Mucosa of descending colon (tissue), 3 donors: ENCODE measurements around the gene IL36G. TPM values are rescaled to one million over a fixed set of nuclear protein-coding genes. Genes with fewer than 3 reads are reported as not detected.

ENCODE experiments used
- ATAC-seq: fragments of 200-7000 bp; cut with Tn5 transposase; one replicate; pipeline ENCODE4 v1.9.1; 2020; ENCODE audit warnings: mild to moderate bottlenecking, moderate library complexity
- DNase-seq, 3 donors: peaks; one replicate each; pipeline ENCODE4 v3.0.0-alpha.2; 2020
- H3K36me3 ChIP-seq: fragments of 200-600 bp; one replicate; pipeline ENCODE4 v1.8.0; 2021; ENCODE audit warnings: low read depth, mild to moderate bottlenecking
- H3K4me1 ChIP-seq: fragments of 200-600 bp; one replicate; pipeline ENCODE4 v1.8.0; 2021; ENCODE audit warnings: low read depth, mild to moderate bottlenecking
- H3K4me3 ChIP-seq: fragments of 200-600 bp; one replicate; pipeline ENCODE4 v1.8.0; 2021; ENCODE audit warnings: mild to moderate bottlenecking
- H3K9me3 ChIP-seq: fragments of 200-600 bp; one replicate; pipeline ENCODE4 v1.8.0; 2021; ENCODE audit warnings: mild to moderate bottlenecking
- CTCF ChIP-seq: fragments of 200-600 bp; IDR thresholded peaks from one replicate; pipeline ENCODE4 v1.8.0; 2022; ENCODE audit warnings: antibody characterized with exemption, mild to moderate bottlenecking
- intact Hi-C, 2 donors: fragments of 100-400 bp; cut with DNase I in 1 of 2; cut with micrococcal nuclease in 1 of 2; formaldehyde crosslinking; loops; one replicate each; pipeline versions ENCODE4 v1.11.0 to v1.11.1; 2022; cut with DNase I, micrococcal nuclease
- total RNA-seq, 3 donors: library from RNA; stranded (reverse); fragmentation: NEBNext Ultra II Directional in 2 of 3; extraction: Animal tissue kit (Norgen Biotek cat#: 25700) in 2 of 3; gene quantifications; one replicate each; pipeline versions ENCODE4 v1.2.1 to v1.2.4, GENCODE V29; 2021 to 2023
- donor health status: DM: no; HTN: no; CAD: no; lungs with moderate emphysema.
- donor health status: DM: no; HTN: no; CAD: no.
- donor health status: DM: no; HTN: yes; CAD: no.

The IL36G gene
- total RNA-seq, 3 donors from 2014 or later: not detected

DNA sequence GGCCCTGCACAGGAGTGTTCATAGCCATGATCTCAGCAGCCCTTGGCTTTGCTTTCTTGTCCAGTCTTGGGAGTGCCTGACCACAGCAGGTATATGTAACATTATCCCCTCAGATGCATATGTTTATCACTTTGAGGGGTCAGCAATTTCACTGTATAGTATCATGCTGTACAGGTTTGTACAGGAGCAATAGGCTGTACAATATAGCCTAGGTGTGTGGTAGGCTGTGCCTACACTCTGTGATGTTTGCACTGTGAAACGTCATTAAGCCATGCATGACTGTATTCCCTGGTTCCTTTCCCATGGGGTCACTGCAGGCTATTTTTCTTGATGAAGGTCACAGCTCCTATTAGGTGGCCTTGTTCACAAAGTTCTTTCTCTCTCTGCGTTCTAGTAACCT lies 4.7 kb upstream of the IL36G start:
- DNase-seq: no peak
- no peak for TF ChIP-seq CTCF
- H3K36me3 ChIP-seq: no peaks in the 10 kb centered on the region
- no peak for ATAC-seq
- no peaks in the 10 kb centered on the region for H3K9me3 ChIP-seq
- no peaks in the 10 kb centered on the region for H3K4me1 ChIP-seq
- intact Hi-C loops: no loop called here
- no peak overlapping the region for H3K4me3 ChIP-seq

GRCh38 chr2:112979731-112980130 lies 1.9 kb downstream of the IL36G start:
- no peak overlapping the region for H3K4me3 ChIP-seq
- H3K36me3 ChIP-seq: no peaks in the 10 kb centered on the region
- TF ChIP-seq CTCF: no peak
- ATAC-seq (no peak), DNase-seq (no peak)
- H3K4me1 ChIP-seq: no peaks in the 10 kb centered on the region
- H3K9me3 ChIP-seq: no peaks in the 10 kb centered on the region
- intact Hi-C loops: no loop called here

DNA sequence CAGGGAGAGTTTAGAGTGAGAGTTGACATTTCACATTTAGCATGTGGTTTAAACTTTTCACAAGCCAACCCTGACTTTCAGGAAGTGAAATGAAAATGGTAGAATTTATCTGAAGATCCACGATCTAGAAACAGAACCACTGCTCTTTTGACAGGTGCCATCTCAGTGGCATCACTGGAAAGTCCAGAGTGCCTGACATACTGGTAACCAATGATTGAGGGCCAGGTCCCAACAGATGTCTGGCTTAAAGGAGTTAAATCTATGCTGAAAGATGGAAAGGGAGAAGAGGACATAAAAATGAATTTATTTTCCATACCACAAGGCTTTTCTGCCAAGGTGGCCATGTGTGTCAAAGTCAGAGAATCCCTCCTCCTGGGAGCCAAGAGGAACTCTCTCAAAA lies 2.7 kb downstream of the IL36G start:
- no peaks in the 10 kb centered on the region for H3K4me1 ChIP-seq
- intact Hi-C loops: no loop called here
- H3K4me3 ChIP-seq: no peak overlapping the region
- no peaks in the 10 kb centered on the region for H3K36me3 ChIP-seq
- no peak for DNase-seq
- no peaks in the 10 kb centered on the region for H3K9me3 ChIP-seq
- TF ChIP-seq CTCF: no peak
- ATAC-seq: no peak

- no peak overlapping the region for H3K4me3 ChIP-seq
- DNase-seq (no peak), ATAC-seq (no peak)
- H3K36me3 ChIP-seq: no peaks in the 10 kb centered on the region
- H3K4me1 ChIP-seq: no peaks in the 10 kb centered on the region
- no peak for TF ChIP-seq CTCF
- H3K9me3 ChIP-seq: no peaks in the 10 kb centered on the region
- intact Hi-C loops: no loop called here
These were observed 7.3 kb downstream of the IL36G start for GRCh38 chr2:112985090-112985489.

DNA sequence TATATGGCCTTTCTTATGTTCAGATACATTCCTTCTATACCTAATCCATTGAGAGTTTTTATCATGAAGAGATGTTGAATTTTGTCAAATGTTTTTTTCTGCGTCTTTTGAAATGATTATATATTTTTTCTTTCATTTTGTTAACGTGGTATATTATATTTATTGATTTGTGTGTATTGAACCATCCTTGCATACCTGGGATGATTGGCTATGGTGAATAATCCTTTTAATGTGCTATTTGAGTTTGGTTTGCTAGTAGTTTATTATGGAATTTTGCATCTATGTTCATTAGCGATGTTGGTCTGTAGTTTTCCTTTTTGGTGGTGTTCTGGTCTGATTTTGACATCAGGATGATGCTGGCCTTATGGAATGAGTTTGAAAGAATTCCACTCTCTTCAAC lies 11.8 kb downstream of the IL36G start:
- Histone ChIP-seq H3K4me3 (no peak overlapping the region), H3K4me1 (no peaks in the 10 kb centered on the region), H3K36me3 (no peaks in the 10 kb centered on the region), H3K9me3 (peaks cover 9% of the 10 kb centered on the region)
- ATAC-seq (no peak), DNase-seq (no peak)
- TF ChIP-seq CTCF: no peak
- intact Hi-C loops: no loop called here

DNA sequence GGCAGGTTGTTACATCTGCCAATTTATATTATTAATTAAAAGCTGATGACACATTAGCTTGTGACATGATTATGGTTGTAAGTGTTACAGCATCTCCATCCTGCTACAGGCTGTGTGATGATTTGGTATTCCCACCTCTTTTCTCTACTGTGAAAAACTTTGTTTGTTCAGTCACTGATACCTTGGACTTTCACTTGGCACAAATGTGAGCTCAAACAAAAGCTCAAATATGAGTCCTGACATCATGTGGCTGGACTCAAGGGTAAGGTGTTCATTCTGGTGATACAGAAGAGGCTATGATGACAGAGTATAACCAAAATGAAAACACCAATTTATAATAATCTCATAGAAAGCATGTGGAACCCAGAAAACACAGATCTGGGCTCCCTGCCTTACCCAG lies 16.0 kb downstream of the IL36G start:
- ATAC-seq: no peak
- no peak for TF ChIP-seq CTCF

More for the DNA sequence above, 16.0 kb downstream of the IL36G start:
- H3K4me1 ChIP-seq: no peaks in the 10 kb centered on the region
- no peaks in the 10 kb centered on the region for H3K36me3 ChIP-seq
- intact Hi-C loops: no loop called here
- H3K4me3 ChIP-seq: no peak overlapping the region
- peaks cover 9% of the 10 kb centered on the region for H3K9me3 ChIP-seq
- no peak for DNase-seq
